ENCODE results near the gene ENPP6.

DNA sequence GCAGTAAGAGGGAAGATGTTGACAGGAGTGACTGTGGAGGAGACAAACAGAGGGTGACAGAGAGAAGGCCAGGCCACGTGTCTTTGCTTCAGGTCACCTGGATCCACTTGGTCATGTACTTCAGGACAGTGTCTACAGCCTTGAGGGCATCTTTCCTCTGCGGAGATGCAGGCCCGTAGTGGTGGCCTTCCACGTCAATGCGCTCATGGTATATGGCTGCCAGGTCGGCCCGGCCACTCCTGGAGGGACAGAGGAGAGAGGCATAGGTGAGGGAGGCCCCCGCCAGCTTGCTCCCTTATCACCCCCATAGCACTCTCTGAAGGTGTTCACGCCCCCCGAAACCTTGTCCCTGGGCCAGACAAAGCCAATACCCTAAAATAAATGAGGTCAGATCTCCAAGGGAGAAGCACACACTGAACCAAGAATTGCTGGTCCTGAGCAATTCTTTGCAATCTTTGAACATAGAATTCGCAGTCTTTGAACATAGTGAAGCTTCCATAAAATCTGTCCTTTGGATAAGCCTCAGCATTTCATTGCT lies 99.9 kb downstream of the ENPP6 start:
- TF ChIP-seq, protein P1, sequence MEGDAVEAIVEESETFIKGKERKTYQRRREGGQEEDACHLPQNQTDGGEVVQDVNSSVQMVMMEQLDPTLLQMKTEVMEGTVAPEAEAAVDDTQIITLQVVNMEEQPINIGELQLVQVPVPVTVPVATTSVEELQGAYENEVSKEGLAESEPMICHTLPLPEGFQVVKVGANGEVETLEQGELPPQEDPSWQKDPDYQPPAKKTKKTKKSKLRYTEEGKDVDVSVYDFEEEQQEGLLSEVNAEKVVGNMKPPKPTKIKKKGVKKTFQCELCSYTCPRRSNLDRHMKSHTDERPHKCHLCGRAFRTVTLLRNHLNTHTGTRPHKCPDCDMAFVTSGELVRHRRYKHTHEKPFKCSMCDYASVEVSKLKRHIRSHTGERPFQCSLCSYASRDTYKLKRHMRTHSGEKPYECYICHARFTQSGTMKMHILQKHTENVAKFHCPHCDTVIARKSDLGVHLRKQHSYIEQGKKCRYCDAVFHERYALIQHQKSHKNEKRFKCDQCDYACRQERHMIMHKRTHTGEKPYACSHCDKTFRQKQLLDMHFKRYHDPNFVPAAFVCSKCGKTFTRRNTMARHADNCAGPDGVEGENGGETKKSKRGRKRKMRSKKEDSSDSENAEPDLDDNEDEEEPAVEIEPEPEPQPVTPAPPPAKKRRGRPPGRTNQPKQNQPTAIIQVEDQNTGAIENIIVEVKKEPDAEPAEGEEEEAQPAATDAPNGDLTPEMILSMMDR (IDR thresholded peaks at IDR 0.05): no peak
- TF ChIP-seq POLR2A (IDR thresholded peaks at IDR 0.05): no peak

Measured in uterus (tissue), 2 donors.